Upper lobe of left lung (tissue), 6 donors: Measurements from ENCODE around the gene OVAAL. TPM values are rescaled to one million over a fixed set of nuclear protein-coding genes. Genes with fewer than 3 reads are reported as not detected.

ENCODE experiments used
- ATAC-seq, 2 donors: fragments of 200-7000 bp; cut with Tn5 transposase; one replicate each; pipeline ENCODE4 v1.9.1; 2022; ENCODE audit warnings: mild to moderate bottlenecking in 2 of 2, moderate library complexity in 2 of 2; ENCODE audit not compliant: low FRiP score in 2 of 2
- DNase-seq, 2 donors: peaks; one replicate each; pipeline ENCODE4 v3.0.0-alpha.2; 2019 to 2020
- H3K27ac ChIP-seq, 4 donors: fragments of 200-600 bp; sonication (generic); one replicate each; pipeline ENCODE4 v1.5.1; 2016 to 2019
- H3K27me3 ChIP-seq, 4 donors: fragments of 200-600 bp; sonication (generic); one replicate each; pipeline ENCODE4 v1.5.1; 2017 to 2019
- H3K36me3 ChIP-seq, 4 donors: fragments of 200-600 bp; sonication (generic); one replicate each; pipeline ENCODE4 v1.5.1; 2016 to 2019
- H3K4me1 ChIP-seq, 4 donors: fragments of 200-600 bp; sonication (generic); one replicate each; pipeline ENCODE4 v1.5.1; 2018 to 2019
- H3K4me3 ChIP-seq, 4 donors: fragments of 200-600 bp; sonication (generic); one replicate each; pipeline ENCODE4 v1.5.1; 2017 to 2019; ENCODE audit warnings: mild to moderate bottlenecking in 2 of 4, moderate library complexity in 1 of 4
- H3K9me3 ChIP-seq, 4 donors: fragments of 200-600 bp; sonication (generic); one replicate each; pipeline ENCODE4 v1.5.1; 2018 to 2019
- CTCF ChIP-seq, 6 experiments: fragments of 450-650 bp in 4 of 6; fragments of 200-600 bp in 2 of 6; sonication (generic) in 2 of 6; IDR thresholded peaks; one replicate each; pipeline ENCODE4 v1.5.1; 2016 to 2019; ENCODE audit warnings: antibody characterized with exemption in 6 of 6
- EP300 ChIP-seq, 4 donors: sonication (generic); formaldehyde crosslinking; IDR thresholded peaks; one replicate each; pipeline ENCODE4 v1.5.1; 2017; ENCODE audit warnings: antibody characterized with exemption in 4 of 4, control low read depth in 2 of 4
- POLR2A ChIP-seq, 4 donors: fragments of 450-650 bp; IDR thresholded peaks; one replicate each; pipeline ENCODE4 v1.5.1; 2016 to 2017; ENCODE audit warnings: antibody characterized with exemption in 4 of 4, mild to moderate bottlenecking in 2 of 4
- POLR2AphosphoS5 ChIP-seq, 2 donors: sonication (generic); formaldehyde crosslinking; IDR thresholded peaks; one replicate each; pipeline ENCODE4 v1.5.1; 2017; ENCODE audit warnings: antibody characterized with exemption in 2 of 2
- WGBS, 2 donors: methylation state at CpG; one replicate each; pipeline ENCODE4 v1.1.5; 2017 to 2018; 5-methylcytosine and 5-hydroxymethylcytosine counted together
- total RNA-seq, 6 donors: library from RNA; depleted of rRNA in 4 of 6; stranded (reverse); fragments of >200 nt in 4 of 6; gene quantifications; one replicate each; pipeline versions ENCODE4 v1.1.0 to v1.2.1, GENCODE V29; 2016 to 2021
- donor health status: DM: no; HTN: no; CAD: no; lungs with moderate emphysema.
- donor health status: DM: no; HTN: yes; CAD: no; lungs with severe emphysema.

OVAAL gene
- total RNA-seq = not detected

- no peak for TF ChIP-seq POLR2AphosphoS5 (IDR thresholded peaks at IDR 0.05)
- no peak for TF ChIP-seq EP300 (IDR thresholded peaks at IDR 0.05)
- TF ChIP-seq CTCF (IDR thresholded peaks at IDR 0.05) = no peak
- TF ChIP-seq POLR2A (IDR thresholded peaks at IDR 0.05) = no peak
- Histone ChIP-seq H3K9me3 (no peaks in the 10 kb centered on the region), H3K4me1 (peaks cover 0 to 9% (median 3%) of the 10 kb centered on the region in 4 donors), H3K4me3 (no peak within 1 kb of the TSS), H3K36me3 (no peaks in the 10 kb centered on the region), H3K27ac (no peak within 1 kb of the TSS), H3K27me3 (no peaks in the 10 kb centered on the region)
- no peak for DNase-seq
- WGBS, 2 donors = 88 to 91% methylated on average over 6 of the region's 6 CpGs
- ATAC-seq = no peak
These were observed at the start of gene OVAAL for GRCh38 chr1:180558664-180559063. TSS of gene OVAAL (plus strand) at chr1:180558964.

- peaks cover 3 to 5% (median 4%) of the 10 kb centered on the region in 4 donors for H3K4me1 ChIP-seq
- 86 to 87% methylated on average over 2 of the region's 2 CpGs for WGBS, 2 donors
- ATAC-seq (no peak), DNase-seq (no peak)
- no peak overlapping the region for H3K4me3 ChIP-seq
- no peaks in the 10 kb centered on the region for H3K9me3 ChIP-seq
- no peak for TF ChIP-seq POLR2A (IDR thresholded peaks at IDR 0.05)
- TF ChIP-seq EP300 (IDR thresholded peaks at IDR 0.05) = no peak
- TF ChIP-seq POLR2AphosphoS5 (IDR thresholded peaks at IDR 0.05) = no peak
- H3K36me3 ChIP-seq = no peaks in the 10 kb centered on the region
- no peak overlapping the region for H3K27ac ChIP-seq
- no peaks in the 10 kb centered on the region for H3K27me3 ChIP-seq
These were observed 47.9 kb upstream of the OVAAL start for GRCh38 chr1:180510882-180511281.

- ATAC-seq (no peak), DNase-seq (no peak)
- Histone ChIP-seq H3K36me3 (no peaks in the 10 kb centered on the region), H3K9me3 (no peaks in the 10 kb centered on the region), H3K27me3 (no peaks in the 10 kb centered on the region), H3K4me3 (no peak overlapping the region), H3K4me1 (peaks cover 7 to 14% (median 10%) of the 10 kb centered on the region in 4 donors), H3K27ac (no peak overlapping the region)
- TF ChIP-seq POLR2A (IDR thresholded peaks at IDR 0.05) = no peak
- no peak for TF ChIP-seq EP300 (IDR thresholded peaks at IDR 0.05)
- no peak for TF ChIP-seq CTCF (IDR thresholded peaks at IDR 0.05)
- TF ChIP-seq POLR2AphosphoS5 (IDR thresholded peaks at IDR 0.05) = no peak
- whole genome bisulfite sequencing, 2 donors = 77 to 87% methylated on average over 6 of the region's 6 CpGs
These were observed 45.2 kb upstream of the OVAAL start for GRCh38 chr1:180513531-180513930.

- no peaks in the 10 kb centered on the region for H3K9me3 ChIP-seq
- H3K4me3 ChIP-seq = no peak overlapping the region
- DNase-seq = no peak
- no peaks in the 10 kb centered on the region for H3K27me3 ChIP-seq
- ATAC-seq = no peak
- TF ChIP-seq POLR2AphosphoS5 (IDR thresholded peaks at IDR 0.05) = no peak
- no peak for TF ChIP-seq POLR2A (IDR thresholded peaks at IDR 0.05)
- no peak for TF ChIP-seq CTCF (IDR thresholded peaks at IDR 0.05)
- no peak for TF ChIP-seq EP300 (IDR thresholded peaks at IDR 0.05)
- peaks cover 8 to 19% (median 12%) of the 10 kb centered on the region in 4 donors for H3K4me1 ChIP-seq
- no peak overlapping the region for H3K27ac ChIP-seq
- WGBS, 2 donors = 18 to 39% methylated on average over 3 of the region's 3 CpGs
- H3K36me3 ChIP-seq = no peaks in the 10 kb centered on the region
These were observed 43.4 kb upstream of the OVAAL start for GRCh38 chr1:180515364-180515763.

GRCh38 chr1:180515857-180516388 lies 42.8 kb upstream of the OVAAL start:
- ATAC-seq = peak; percentile 90 to 98
- no peaks in the 10 kb centered on the region for H3K27me3 ChIP-seq

More at GRCh38 chr1:180515857-180516388, 42.8 kb upstream of the OVAAL start:
- TF ChIP-seq CTCF (IDR thresholded peaks at IDR 0.05) (peak; percentile 75 to 84 (median 77)), POLR2A (IDR thresholded peaks at IDR 0.05) (no peak)
- WGBS, 2 donors = 5 to 10% methylated on average over 8 of the region's 8 CpGs
- Histone ChIP-seq H3K36me3 (no peaks in the 10 kb centered on the region), H3K9me3 (no peaks in the 10 kb centered on the region), H3K4me1 (peaks cover 8 to 19% (median 12%) of the 10 kb centered on the region in 4 donors), H3K27ac (peak overlapping the region in 1 of 4 donors; percentile 36), H3K4me3 (no peak overlapping the region)
- peak in 1 of 2 donors; percentile 77 for DNase-seq
